ENCODE measurements around the gene TMEM205.
"Not testable (repeated sequence)": the region's sequence is repeated elsewhere in the genome, so short reads cannot be mapped to it uniquely, and the experiment has no call there.

TMEM205 gene

GRCh38 chr19:11373166-11373884 is 27.3 kb upstream of the TMEM205 start:
- peak in 56 of 58 donors; percentile 12 to 89 (median 64) for DNase-seq

DNA sequence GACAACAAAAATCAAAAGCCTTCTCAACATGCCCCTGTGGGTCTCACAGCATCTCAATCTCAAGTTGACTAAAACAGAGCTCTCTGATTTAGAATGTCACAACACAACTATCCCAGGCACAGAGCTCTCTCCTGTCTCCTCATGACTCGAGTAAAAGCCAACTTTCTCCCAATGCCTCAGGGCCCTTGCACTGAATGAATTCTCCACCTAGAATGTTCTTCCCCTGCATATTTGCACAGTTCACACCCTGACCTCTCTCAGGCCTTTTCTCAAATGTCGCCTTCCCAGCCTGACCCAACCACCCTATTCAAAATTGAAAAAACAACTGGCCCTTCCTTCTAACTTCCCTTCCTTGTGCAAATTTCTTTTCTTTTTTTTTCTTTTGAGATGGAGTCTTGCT is 24.7 kb upstream of the TMEM205 start:
- no peak for DNase-seq

DNA sequence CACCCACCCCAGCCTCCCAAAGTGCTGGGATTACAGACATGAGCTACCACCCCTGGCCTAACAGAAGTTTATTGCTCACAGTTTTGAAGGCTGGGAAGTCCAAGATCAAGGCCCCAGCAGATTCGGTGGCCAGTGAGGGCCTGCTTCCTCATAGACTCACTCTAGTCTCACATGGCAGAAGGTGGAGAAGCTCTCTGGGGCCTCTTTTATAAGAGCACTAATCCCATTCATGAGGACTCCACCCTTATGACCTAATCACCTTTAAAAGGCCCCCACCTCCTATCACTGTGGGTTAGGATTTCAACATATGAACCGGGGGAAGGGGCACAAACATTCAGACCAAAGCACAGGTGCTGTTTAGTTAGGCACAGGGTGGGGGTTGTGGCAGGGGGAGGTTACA is 21.5 kb upstream of the TMEM205 start:
- DNase-seq, result no peak

GRCh38 chr19:11365557-11366117 is 19.6 kb upstream of the TMEM205 start:
- DNase-seq, result peak in 15 of 58 donors; percentile 7 to 59 (median 27)

DNA sequence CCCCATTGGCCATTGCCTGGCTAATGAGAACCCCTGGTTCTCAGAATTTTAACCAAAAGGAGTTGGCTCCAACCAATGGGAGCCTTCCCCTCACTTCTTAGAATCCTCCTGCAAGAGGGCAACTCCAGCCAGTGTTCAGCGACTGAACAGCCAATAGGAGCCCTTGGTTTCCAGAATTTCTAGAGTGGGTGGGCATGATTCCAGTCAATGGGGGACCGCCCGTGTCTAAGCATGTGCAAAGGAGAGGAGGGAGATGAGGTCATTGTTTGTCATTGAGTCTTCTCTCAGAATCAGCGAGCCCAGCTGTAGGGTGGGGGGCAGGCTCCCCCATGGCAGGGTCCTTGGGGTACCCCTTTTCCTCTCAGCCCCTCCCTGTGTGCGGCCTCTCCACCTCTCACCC is 18.9 kb upstream of the TMEM205 start:
- peak in 26 of 58 donors; percentile 3 to 67 (median 30) for DNase-seq

DNA sequence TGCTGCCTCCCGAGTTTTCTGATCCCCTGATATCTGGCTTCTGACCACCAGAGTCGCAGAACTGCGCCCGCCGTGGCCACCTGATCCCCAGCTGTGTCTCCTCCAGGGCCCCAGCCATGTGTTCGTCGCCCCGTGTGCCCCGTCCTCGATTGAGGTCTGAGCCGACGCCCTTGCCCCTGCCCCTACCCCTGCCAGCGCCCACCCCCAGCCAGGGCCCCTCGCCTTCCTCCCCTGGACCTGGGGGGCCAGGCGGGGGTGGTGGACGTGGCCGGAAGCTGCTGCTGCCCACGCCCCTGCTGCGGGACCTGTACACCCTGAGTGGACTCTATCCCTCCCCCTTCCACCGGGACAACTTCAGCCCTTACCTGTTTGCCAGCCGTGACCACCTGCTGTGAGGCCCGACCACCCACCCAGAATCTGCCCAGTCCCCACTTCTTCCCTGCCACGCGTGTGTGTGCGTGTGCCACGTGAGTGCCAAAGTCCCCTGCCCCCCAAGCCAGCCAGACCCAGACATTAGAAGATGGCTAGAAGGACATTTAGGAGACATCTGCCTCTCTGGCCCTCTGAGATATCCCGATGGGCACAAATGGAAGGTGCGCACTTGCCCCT is 18.3 kb upstream of the TMEM205 start:
- no peak for DNase-seq

- DNase-seq, result no peak
Observed at GRCh38 chr19:11363881-11364280, 17.8 kb upstream of the TMEM205 start.

DNA sequence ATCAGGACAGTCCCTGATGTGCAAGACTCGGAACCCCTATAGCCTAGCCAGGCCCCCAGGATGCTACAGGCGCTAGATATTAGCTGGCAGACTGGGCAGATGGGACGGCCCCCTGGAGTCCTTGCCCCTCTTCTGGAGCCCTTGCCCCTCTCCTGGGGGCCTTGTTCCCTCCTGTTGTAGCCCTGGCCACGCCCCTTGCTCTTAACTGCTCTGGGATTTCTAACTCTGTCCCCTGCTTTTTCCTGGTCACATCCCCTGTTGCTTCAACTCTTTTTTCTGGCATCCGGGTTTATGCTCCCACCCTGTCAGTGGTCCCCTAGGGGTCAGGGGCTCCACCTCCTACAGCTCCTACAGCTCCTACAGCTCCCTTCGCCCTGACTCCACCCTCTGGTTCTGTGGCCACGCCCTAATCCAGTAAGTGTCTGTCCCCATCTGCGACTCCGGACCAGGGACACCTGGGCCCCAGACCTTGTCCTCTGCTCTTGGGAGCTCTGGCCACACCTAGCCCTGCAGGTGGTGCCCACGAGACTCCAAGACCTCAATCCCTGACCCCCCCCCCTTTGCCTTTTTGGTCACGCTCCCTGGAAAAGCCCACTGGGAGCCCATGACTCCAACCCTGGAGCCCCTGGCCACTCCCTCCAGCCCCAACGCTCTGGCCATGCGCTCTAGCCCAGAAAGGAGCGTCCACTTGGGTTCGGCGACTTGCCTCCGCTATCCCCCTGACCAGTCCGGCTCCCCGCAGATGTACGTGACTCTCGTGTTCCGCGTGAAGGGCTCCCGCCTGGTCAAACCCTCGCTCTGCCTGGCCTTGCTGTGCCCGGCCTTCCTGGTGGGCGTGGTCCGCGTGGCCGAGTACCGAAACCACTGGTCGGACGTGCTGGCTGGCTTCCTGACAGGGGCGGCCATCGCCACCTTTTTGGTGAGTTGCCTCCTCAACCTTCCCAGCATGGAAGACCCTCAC is 16.0 kb upstream of the TMEM205 start:
- DNase-seq, result no peak

GRCh38 chr19:11361037-11361770 is 15.1 kb upstream of the TMEM205 start:
- peak in 1 of 58 donors; percentile 33 for DNase-seq

DNA sequence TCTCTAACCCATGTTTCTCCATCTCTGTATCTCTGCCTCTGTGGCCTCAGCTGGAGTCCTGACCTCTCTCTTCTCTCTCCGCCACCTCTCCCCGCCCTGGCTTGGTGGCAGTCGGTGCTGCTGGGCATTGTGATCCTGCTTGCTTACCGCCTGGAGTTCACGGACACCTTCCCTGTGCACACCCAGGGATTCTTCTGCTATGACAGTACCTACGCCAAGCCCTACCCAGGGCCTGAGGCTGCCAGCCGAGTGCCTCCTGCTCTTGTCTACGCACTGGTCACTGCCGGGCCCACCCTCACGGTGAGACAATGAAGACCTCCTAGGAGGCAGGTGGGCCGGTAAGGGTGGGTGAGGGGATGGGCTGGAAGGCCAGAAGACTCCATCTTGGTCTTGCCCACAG is 13.4 kb upstream of the TMEM205 start:
- DNase-seq, result no peak

DNA sequence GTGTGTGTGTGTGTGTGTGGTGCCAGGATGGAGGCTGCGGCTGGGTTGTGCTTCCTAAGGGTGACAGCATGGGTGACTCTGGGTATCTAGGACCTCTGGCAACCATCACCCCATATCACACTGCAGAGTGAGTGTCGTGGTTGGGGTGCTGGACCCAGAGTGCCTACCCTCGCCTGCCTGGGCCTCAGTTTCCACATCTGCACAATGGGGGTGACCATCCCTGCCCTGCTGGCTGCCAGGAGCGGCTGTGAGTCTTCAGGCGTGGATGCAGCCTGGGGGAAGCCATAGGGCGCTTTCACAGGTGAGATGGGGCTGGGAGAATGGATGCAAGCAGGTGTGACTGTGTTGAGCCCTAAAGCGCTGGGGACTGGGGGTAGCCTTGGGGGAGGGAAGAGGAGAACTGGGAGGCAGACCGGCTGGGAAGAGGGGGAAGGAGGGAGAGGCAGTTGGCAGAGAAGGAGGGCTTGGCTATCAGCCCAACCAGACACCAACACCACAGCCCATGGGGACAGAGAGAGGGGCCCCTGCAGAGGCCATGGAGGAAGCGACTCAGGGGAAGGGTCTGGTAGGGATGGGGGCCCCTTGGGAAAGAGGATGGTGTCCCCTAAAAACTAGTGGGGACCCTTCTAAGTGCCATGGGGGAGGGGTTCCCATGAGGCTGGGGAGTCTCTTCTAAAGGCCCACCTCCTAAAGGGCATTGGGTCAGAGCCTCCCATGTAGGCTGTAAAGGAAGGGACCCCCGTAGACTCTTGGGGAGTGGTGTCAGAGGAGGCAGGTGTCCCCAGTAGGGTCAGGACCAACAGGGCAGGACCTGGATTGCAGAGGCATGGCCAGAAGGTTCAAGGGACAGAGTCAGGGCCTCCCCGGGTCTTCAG is 10.8 kb upstream of the TMEM205 start:
- no peak for DNase-seq

DNA sequence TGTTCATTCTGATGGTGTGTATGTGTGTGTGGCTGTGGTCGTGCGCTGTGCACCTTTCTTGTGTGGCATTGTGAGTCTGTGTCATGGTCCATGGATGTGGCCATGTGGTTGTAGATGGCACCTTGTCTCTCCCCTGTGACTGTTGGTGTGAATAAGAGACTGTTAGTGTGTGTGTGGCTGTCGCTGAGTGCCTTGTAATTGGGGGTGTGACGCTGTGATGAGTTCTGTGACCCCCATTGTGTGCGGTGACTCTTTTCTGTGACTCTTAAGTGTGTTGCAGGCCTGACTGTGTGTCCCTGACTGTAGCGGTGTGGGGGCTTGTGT is 10.0 kb upstream of the TMEM205 start:
- peak in 1 of 58 donors; percentile 13 for DNase-seq

- DNase-seq, result peak; percentile 18 to 95 (median 84)
Observed at GRCh38 chr19:11355160-11356073, 9.3 kb upstream of the TMEM205 start, which contains the start of gene PLPPR2. Gene PLPPR2 (plus strand): TSS chr19:11355432. CDS start chr19:11357674, 2,242 bp downstream.

GRCh38 chr19:11354102-11354501 is 8.0 kb upstream of the TMEM205 start:
- not testable (repeated sequence) for DNase-seq

DNA sequence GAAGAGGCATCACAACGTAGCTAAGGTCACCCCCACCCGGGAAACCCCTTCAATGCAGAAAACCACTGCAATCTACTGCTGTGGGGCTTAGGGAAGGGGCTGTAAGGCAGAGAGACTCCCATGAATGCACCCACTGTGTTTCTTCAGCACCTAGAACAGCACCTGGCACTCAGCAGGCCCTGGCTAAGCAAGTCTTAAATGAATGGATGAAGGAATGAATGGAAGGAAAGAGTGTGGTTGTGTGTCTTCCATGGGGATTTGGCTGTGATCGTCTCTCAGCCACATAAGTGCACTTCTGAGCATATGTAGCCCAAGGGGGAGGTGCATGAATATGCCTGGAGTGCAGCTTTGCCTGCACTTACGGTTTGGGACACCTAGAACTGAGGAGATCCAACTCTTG is 3.1 kb upstream of the TMEM205 start:
- no peak for DNase-seq

- no peak for DNase-seq
Observed at GRCh38 chr19:11347546-11348039, 1.5 kb upstream of the TMEM205 start.

DNA sequence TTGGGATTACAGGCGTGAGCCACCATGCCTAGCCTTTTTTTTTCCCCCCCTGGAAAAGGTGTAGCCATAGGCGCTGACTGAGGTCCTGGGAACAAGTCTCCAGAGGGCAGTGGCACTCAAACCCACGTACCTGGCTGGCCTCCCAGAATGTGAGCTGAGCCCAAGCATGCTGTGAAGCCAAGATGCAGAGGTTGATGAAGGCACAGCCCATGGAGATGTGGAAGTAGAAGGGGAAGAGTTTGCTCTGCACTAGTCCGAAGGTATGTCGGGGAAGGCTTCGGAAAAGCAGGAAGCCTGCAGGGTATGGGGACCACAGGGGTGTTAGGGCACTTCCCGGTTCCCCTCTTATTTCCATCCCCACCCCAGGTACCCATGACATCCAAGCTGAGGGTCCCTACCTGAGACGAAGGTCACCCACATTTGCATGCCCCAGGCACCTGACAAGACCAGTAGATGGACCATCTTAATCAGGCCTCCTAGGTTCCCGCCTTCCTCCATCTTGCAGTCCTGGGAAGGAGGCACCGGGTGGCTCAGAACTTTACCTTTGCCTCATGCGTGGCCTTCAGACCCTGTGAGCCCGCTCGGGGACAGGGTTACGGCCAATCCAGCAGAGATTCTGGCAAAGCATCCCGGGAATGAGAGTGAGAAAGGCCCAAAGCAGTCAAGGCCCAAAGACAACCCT is 805 bp downstream of the TMEM205 start:
- peak in 3 of 58 donors; percentile 7 to 12 (median 8) for DNase-seq

GRCh38 chr19:11342429-11342828 is 3.6 kb downstream of the TMEM205 start:
- DNase-seq, result no peak
